HG02870 (cell line): Measurements from ENCODE around the gene DCAF5.
"Not testable (repeated sequence)": the region's sequence is repeated elsewhere in the genome, so short reads cannot be mapped to it uniquely, and the experiment has no call there.

ENCODE experiments used
- ATAC-seq: cut with Tn5 transposase; IDR thresholded peaks from one replicate; pipeline ENCODE4 v1.9.1; 2021; ENCODE audit warnings: mild to moderate bottlenecking, moderate library complexity; ENCODE audit not compliant: unreplicated experiment

Gene DCAF5

GRCh38 chr14:69097974-69098373 is 54.9 kb downstream of the DCAF5 start:
- ATAC-seq: no peak

GRCh38 chr14:69096781-69097475 is 56.0 kb downstream of the DCAF5 start:
- no peak for ATAC-seq

GRCh38 chr14:69096246-69096645 is 56.7 kb downstream of the DCAF5 start:
- no peak for ATAC-seq

DNA sequence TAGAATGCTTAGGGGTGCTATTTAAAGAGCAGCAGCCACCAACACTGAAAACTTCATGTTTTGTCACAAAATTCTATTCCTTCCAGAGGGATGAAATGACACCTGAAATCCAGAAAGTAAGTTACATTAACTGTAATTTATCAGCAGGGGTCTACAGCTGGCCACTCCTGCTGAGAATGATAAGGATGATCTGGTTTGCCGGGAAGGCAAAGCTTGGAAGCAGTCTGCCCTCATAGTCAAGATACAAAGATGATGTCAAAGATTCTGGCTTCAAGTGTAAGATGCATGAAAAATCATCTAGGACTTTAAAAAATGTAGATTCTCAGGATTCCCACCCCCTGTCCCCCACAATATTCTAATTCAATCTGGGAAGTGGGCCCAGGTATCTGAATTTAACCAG is 58.4 kb downstream of the DCAF5 start:
- no peak for ATAC-seq

DNA sequence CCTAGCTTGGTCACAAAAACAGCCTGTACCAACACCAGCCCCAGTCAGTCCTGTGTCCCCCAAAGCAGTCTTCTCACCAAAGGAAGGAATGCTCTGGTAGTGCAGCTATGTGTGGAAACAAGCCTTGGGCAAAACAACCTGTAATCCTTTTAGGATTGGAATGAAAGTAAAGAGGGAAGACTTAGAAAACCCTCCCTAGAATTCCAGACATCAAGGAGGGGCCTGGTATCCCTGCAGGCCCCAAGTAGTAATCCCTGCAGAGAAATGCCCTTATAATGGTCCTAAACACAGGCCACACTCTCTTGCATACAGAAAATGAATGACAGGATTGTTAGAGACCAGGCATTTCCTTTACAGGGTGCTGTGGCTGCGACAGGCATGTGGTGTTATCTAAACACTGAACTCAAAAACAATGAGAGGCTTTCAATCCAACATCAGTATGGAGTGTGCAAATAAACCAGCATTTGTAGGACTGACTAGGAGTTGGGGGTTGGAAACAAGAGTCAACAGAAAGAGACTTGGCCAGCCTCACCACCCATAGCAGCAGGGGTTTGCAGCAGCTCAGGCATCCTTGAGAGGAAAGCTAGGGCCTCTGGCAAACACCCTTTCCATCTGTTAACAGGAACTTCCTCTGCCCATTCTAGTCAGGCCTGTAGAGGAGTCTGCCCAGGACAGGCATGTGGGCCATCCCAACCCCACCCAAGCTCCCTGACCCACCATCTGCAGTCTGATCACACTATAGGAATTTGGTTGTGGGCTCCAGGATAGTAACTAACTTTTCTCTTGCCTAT is 59.1 kb downstream of the DCAF5 start:
- no peak for ATAC-seq

DNA sequence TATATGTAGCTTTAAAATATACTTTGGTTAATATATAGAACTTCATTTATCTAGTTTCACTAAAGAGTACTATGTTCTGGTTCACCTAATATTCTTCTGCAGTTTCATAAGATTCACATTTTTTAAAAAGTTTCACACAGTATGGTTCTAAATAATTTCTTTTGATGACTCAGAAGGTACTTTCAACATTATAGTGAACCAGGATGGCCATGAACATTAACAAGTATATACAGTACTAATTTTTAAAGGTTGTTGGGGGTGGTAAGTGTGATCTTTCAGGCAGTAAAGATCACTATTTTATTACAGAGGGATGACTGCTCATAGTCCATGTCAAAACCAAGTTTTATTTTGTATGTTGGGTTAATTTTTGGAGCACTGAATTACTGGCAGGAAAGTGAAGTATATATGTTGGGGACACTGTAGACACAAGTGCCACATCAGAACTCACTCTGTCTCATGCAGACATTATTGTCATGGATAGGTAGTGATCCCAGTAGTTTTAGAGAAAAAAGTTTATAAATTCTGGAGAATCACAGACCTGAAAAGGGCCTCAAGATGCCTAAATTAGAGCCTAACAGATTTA is 60.0 kb downstream of the DCAF5 start:
- peak; percentile 53 for ATAC-seq

DNA sequence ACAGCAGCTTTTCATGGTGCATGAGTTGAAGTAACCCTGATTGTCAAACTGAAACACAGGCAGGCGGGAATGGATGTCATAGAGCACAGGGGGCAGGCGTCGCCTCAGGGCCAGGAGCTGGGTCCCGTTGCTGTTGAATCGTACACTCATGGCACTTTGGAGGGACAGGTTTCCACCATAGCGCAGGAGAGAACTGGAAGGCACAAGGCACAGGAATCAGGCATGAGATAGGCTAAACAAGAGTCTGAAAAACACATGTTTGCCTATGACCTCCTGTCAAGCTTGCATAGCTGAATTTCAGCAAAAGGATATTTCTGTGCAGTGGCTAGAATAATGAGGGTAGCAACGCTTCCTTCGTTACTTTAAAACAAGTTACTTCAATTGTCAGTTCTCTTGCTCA is 61.2 kb downstream of the DCAF5 start:
- ATAC-seq: no peak

DNA sequence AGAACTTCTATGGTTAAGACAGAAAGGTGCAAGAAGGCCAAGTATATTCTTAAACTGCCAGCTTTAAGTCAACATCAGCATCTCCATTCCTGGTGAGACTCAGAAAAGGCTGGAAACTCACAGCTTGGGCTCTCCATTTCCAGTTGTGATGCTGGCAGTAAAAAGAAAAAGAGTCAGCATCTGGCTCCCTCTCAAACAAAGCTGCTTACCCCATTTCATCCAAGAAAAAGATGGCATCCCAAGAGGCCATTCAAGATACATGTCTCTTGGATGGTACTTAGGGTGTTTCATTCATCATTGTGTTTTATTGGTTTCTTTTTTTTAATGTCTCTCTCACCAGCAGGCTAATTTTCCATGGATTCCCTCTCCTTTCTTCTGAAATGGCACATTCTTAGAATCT is 61.9 kb downstream of the DCAF5 start:
- no peak for ATAC-seq

DNA sequence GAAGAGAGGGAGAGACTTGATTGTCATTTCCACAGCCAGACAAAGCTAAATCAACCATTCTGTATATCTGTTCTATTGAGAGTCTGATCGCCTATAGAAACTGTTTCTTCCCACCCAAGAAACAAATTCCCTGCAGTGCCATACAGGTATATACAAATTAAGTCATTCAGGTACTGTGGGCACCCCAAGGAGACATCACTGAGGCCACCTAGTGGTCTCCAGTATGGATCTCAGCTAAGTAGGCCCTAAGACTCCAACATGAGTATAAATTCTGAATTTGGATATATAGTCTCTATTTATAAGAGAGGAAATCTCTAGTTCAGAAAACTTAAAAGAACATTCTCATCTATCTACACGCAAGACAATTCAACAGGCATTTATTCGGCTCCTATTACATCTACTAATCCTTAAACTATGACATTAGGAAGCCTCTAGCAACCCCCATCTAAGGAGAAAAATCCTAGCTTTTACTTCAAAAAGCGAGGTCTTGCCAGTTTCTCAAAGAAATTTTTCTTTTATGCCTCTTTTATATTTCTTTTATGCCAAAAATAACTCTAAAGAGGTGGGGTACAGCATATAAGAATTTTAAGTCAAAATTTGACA is 62.6 kb downstream of the DCAF5 start:
- no peak for ATAC-seq

DNA sequence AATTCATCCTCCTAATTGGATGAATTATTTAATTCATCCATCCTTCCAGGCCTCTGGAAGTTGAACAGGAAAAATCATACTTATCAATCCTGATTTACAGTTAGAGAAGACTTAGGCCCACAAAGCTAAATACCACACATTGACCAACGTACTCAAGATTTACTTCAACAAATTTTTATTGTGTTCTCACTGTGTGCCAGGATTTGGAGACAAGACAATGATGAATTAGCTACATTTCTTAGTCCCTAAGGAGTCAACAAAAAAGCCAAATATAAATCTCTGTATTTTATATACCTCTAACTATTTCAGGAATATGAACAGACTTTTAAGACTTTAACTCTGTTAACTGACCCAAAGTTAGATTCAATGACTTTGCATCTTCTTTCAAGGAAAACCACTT is 63.9 kb downstream of the DCAF5 start:
- no peak for ATAC-seq

- ATAC-seq: no peak
Measured at GRCh38 chr14:69088586-69088985, 64.3 kb downstream of the DCAF5 start.

DNA sequence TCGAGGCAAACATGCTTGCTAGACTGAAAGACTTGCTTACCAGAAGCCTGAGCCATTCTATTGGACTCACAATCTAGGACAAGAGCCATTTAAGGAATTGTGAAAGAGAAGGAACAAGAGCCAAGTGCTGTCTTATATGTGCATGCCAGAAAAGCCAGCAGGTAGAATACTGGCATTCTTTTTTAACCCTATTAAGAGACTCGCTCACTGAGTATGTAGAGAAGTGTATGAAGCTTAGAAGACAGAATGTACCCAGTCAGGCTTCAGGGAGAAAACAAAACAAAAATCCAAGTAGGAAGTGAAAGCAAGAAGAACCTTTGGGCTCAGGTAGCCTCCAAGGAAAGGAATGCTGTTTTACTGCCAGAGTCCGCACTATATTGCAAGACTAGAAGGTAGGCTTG is 65.9 kb downstream of the DCAF5 start:
- no peak for ATAC-seq

DNA sequence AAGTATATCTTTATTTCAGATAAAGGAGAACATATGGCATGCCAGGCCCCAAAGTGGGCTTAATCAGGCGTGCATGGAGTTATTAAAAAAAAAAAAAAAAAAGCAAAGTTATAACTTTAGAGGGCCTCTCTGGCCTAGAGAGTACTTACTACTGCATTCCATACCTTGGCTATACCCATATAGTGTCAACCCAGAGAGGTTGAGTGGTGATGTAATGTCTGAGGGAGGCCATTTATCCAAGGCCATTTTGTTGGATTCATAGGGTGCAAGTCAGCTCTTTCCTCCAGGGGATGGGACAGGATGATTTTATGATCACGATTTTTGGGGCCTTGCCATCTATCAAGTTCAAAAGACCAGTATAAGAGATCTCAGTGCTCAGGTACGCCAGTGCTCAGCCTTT is 66.4 kb downstream of the DCAF5 start:
- no peak for ATAC-seq

- no peak for ATAC-seq
Measured at GRCh38 chr14:69084023-69084422, 68.9 kb downstream of the DCAF5 start.

- no peak for ATAC-seq
Measured at GRCh38 chr14:69083181-69083580, 69.7 kb downstream of the DCAF5 start.

DNA sequence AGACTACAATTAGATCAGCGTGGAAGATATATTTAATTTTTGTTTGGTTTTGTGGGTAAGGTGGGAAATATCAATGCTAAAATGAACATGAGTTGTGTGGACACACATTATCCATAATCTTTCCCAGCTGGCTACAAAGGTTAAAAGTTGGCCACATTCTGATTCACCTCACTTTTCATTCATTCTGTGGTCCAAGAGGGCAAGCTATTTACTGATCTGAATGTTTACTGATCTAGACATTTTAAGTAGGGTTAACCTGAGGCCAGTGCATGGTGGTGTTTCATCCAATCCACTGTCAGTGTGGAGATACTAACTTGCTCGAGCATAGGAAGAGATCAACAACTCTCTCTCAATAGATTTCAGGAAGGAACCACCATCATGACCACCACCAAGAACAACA is 71.6 kb downstream of the DCAF5 start:
- no peak for ATAC-seq

- ATAC-seq: no peak
Measured at GRCh38 chr14:69079747-69080146, 73.2 kb downstream of the DCAF5 start.

- no peak for ATAC-seq
Measured at GRCh38 chr14:69079188-69079742, 73.7 kb downstream of the DCAF5 start.

GRCh38 chr14:69077841-69078240 is 75.1 kb downstream of the DCAF5 start:
- ATAC-seq: no peak

DNA sequence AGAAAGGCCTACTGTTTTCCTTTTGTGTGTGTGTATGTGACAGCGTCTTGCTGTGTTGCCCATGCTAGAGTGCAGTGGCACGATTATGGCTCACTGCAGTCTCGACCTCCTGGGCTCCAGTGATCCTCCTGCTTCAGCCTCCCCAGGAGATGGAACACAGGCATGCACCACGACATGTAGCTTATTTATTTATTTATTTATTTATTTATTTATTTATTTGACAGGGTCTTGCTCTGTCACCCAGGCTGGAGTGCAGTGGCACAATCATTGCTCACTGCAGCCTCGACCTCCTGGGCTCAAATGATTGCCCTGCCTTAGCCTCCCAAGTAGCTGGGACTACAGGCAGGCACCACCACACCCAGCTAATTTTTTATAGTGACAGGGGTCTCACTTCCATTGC is 75.7 kb downstream of the DCAF5 start:
- ATAC-seq: not testable (repeated sequence)

DNA sequence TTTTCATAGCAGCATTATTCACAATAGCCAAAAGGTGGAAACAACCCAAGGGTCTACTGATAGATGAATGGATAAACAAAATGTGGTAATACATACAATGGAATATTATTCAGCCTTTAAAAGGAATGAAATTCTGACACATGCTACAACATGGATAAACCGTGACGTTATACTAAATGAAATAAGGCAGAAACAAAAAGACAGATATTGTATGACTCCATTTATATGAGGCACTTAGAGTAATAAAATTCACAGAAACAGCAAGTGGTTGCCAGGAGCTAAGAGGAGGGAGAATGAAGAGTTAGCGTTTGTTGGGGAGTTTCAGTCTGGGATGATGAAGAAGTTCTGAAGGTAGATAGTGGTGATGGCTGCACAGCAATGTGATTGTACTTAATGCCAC is 76.6 kb downstream of the DCAF5 start:
- ATAC-seq: no peak
